B cell (primary cell): ENCODE measurements around the gene RAPGEF1.

ENCODE experiments used
- CTCF ChIP-seq: fragments of 200-600 bp; IDR thresholded peaks from one replicate; pipeline ENCODE4 v1.8.0; 2022; ENCODE audit warnings: antibody characterized with exemption, mild to moderate bottlenecking
- EZH2 ChIP-seq: IDR thresholded peaks from 2 replicates; pipeline ENCODE4 v1.6.1; 2012; ENCODE audit warnings: borderline replicate concordance, low read depth, mild to moderate bottlenecking, moderate library complexity, low read length; ENCODE audit not compliant: insufficient read depth, poor library complexity, severe bottlenecking

GRCh38 chr9:131625508-131625787 lies 114.4 kb downstream of the RAPGEF1 start:
- no peak for TF ChIP-seq CTCF
- TF ChIP-seq EZH2, result no peak
